B cell (primary cell): ENCODE data around the gene DNAH2.

Experiments
- EZH2 ChIP-seq: IDR thresholded peaks from 2 replicates; pipeline ENCODE4 v1.6.1; 2012; ENCODE audit warnings: borderline replicate concordance, low read depth, mild to moderate bottlenecking, moderate library complexity, low read length; ENCODE audit not compliant: insufficient read depth, poor library complexity, severe bottlenecking
- TF ChIP-seq, protein P1 (sequence below): fragments of 200-600 bp; IDR thresholded peaks from one replicate; pipeline ENCODE4 v1.8.0; 2022; ENCODE audit warnings: antibody characterized with exemption, mild to moderate bottlenecking

DNA sequence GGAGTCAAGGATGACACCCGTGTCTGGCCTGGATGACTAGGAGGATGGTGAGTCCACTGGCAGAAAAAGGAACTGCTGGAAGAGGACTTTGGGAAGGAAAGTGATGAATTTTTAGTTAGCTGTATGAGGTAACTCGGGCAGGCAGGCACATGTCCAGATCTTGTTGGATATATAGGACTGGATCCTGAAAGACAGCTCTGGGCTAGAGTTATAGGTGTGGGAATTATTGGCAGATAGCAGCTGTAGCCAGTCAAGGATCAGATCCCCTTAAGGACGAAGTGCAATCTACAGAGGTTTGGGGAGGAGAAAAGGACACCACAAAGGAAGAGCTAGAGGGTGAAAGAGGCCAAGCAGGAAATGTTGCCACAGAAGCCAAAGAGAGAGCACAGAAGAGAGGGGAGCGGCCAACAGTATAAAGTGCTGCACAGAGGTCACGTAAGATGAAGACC, 150.4 kb downstream of the DNAH2 start:
- TF ChIP-seq EZH2: no peak
- TF ChIP-seq, protein P1, sequence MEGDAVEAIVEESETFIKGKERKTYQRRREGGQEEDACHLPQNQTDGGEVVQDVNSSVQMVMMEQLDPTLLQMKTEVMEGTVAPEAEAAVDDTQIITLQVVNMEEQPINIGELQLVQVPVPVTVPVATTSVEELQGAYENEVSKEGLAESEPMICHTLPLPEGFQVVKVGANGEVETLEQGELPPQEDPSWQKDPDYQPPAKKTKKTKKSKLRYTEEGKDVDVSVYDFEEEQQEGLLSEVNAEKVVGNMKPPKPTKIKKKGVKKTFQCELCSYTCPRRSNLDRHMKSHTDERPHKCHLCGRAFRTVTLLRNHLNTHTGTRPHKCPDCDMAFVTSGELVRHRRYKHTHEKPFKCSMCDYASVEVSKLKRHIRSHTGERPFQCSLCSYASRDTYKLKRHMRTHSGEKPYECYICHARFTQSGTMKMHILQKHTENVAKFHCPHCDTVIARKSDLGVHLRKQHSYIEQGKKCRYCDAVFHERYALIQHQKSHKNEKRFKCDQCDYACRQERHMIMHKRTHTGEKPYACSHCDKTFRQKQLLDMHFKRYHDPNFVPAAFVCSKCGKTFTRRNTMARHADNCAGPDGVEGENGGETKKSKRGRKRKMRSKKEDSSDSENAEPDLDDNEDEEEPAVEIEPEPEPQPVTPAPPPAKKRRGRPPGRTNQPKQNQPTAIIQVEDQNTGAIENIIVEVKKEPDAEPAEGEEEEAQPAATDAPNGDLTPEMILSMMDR: no peak
